GM13976 (cell line): ENCODE data around the gene MRPL36.

Source experiments
- DNase-seq: peaks from one replicate; pipeline ENCODE4 v3.0.0; 2012; ENCODE audit warnings: low spot score
- in situ Hi-C: fragments of 300-500 bp; cut with MboI; formaldehyde crosslinking; loops from one replicate; pipeline ENCODE4 v1.12.0; 2022; ENCODE audit warnings: low sequenced_read_pairs, mixed read lengths, inconsistent platforms; ENCODE audit not compliant: unreplicated experiment
- TF ChIP-seq, protein P1 (sequence below): IDR thresholded peaks from 2 replicates; pipeline ENCODE4 v1.5.1; 2012; ENCODE audit warnings: borderline replicate concordance, mild to moderate bottlenecking; ENCODE audit not compliant: insufficient read depth; ENCODE audit errors: extremely low read depth, missing control alignments, control extremely low read depth

MRPL36 gene

DNA sequence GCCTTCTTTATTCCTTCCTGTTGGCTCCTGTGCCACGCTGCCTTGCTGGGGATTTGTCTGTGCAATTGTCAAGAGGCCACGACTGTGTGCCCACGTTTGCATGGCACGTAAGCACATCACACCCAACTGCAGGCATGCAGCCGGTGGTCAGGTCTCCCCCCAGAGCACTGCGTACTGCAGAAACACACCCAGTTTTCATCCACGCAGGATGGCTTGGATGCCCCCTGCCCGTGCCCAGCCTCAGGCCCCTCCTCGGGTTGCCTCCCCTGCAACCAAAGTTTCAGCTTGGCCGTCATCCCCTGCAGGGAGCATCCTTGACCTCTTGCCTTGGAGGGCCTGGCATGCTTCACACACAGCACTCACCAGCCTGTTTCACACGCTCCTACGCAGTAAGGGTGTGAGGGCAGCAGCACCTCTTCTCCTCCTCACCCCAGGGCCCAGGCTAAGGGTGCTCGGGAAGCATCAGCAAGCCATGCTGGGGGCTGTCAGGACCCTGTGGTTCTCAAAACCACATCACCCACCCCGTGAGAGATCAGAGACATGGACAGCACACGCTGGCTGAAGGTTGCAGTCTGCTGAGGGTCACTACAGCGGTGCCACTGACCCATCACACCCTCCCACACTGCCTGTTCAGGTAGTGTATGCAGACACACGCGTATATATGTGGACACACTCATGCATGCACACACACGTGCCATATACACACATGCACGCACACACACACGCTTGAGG lies 3.1 kb downstream of the MRPL36 start:
- DNase-seq: no peak
- in situ Hi-C loops: no loop called here
- TF ChIP-seq, protein P1, sequence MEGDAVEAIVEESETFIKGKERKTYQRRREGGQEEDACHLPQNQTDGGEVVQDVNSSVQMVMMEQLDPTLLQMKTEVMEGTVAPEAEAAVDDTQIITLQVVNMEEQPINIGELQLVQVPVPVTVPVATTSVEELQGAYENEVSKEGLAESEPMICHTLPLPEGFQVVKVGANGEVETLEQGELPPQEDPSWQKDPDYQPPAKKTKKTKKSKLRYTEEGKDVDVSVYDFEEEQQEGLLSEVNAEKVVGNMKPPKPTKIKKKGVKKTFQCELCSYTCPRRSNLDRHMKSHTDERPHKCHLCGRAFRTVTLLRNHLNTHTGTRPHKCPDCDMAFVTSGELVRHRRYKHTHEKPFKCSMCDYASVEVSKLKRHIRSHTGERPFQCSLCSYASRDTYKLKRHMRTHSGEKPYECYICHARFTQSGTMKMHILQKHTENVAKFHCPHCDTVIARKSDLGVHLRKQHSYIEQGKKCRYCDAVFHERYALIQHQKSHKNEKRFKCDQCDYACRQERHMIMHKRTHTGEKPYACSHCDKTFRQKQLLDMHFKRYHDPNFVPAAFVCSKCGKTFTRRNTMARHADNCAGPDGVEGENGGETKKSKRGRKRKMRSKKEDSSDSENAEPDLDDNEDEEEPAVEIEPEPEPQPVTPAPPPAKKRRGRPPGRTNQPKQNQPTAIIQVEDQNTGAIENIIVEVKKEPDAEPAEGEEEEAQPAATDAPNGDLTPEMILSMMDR: no peak

DNA sequence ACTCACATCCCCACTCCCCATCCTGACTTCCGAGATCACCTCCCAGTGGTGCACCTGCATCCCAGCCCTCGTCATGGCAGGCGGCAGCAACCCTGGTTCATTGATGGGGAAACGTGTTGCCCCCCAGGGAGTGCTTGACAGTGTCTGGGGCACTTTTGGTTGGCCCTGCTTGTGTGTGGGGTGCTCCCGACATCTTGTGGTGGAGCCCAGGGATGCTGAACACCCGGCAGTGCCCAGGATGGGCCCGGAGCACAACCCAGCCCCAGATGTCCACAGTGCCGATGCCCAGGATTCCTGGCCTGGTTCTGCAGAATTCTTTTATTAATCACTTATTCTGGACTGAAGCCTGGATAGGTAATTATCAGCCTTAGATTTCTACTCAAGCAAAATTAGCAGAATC lies 3.7 kb downstream of the MRPL36 start:
- DNase-seq: no peak
- in situ Hi-C loops: no loop called here
- TF ChIP-seq, protein P1: no peak

DNA sequence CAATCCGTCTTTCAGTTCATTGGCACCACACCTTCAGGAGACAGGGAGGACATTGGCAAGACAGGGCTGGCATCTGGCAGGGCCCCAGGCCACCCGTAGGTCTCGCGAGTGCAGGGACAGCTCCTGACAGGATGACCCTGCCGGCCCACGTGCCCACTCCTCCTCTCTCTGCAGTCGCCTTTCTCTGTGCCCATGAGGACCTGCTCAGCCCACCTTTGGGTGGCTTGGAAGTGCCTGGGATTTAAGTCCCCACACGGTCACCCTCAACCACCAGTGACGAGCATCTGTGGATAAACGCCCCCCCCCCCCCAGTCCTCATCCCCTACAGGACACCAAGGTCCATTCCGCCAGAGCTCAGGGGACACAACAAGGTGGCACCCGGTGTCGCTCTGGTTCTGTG lies 4.1 kb downstream of the MRPL36 start:
- TF ChIP-seq, protein P1: no peak
- no peak for DNase-seq
- in situ Hi-C loops: no loop called here

DNA sequence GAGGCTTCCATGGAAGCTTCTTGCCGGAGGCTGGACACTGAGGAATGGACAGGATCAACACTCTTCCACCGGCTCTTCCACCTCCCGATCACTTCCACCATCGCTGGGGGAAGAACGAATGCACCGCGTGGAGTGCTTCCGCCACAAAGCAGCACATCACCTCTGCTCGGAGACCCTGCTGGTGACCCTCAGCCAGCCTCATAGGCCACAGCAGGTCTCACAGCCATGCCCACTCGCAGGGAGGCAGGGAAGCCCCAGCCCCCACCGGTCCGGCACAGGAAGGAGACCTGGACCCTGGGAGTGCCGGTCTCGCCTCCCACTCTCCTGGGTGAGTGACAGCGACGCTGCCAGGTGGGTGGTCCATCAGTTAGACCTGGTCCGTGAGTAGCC lies 4.7 kb downstream of the MRPL36 start:
- DNase-seq: no peak
- in situ Hi-C loops: no loop called here
- TF ChIP-seq, protein P1: no peak

DNA sequence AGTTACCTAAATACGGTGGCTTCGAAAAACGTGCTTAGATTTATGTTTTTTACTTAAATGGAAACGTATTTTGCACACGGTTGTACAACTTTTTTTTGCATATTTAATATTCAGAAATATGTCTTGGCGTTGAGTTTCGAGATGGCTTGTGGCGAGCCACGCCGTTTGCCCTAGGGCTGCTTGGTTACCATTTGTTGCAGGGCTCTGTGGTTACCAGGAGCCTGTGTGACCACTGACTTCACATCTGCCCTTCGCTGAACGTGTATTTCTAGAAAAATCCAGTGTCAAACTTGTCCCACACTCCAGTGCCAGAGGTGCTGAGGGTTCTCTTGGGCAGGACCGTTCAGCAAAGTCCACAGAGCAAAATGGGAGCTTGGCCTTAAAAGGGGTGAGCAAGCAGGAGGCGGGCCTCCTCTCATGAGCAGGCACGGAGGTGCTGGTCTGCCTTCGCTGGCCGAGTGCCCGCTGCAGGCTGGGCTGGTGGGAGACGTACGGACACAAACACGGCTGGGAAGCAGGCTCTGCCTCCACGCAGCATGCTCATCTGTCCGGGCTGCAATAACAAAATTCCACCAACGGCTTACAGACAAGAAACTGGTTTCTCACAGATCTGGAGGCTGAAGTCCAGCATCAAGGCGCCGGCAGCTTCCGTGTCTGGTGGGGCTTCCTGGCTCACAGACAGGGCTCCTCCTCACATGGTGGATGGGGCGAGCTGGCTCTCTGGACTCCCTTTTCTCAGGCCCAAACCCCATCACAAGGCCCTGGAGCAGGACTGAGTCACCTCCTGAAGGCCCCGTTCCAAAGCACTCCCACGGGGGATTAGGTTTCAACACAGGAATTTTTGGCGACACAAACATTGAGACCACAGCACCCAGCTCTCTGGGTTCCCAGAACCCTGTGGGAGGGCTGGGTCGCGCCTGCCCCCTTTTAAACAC lies 5.4 kb downstream of the MRPL36 start:
- DNase-seq: no peak
- in situ Hi-C loops: no loop called here
- TF ChIP-seq, protein P1: no peak

DNA sequence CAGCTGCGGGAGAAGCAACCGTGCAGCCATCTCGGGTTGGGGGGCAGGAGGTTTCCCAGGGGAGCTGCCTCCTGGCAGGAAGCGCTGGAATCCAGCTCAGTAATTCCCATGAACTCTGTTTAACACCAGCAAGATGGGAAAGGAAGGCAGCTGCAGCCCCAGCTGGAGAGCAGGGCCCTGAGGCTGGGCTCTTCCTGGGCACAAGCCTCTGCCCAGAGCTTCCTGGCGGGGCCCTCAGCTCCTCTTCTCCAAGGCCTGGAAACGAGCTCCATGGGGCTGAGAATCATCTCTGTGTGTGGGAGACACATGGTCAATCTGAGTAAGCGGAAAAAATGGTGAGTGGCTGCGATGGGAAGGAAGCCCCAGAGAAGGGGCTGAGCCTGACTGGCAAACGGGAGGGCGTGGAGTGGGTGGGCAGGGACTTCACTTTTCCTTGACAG lies 6.3 kb downstream of the MRPL36 start:
- TF ChIP-seq, protein P1: no peak
- in situ Hi-C loops: no loop called here
- no peak for DNase-seq
